D721Med (cell line): ENCODE results near the gene EMC1.

ENCODE experiments used
- DNase-seq: peaks from one replicate; pipeline ENCODE4 v3.0.0; 2011; ENCODE audit warnings: low spot score; ENCODE audit not compliant: insufficient read length
- FAIRE-seq: peaks from 2 replicates; lab custom pipeline; 2011; peaks lifted over from hg19 to GRCh38; lab: Jason Lieb, UNC
- CTCF ChIP-seq: IDR thresholded peaks from 2 replicates; pipeline ENCODE4 v1.5.1; 2012; ENCODE audit warnings: mild to moderate bottlenecking, control low read depth; ENCODE audit not compliant: insufficient read depth; ENCODE audit errors: missing control alignments

The EMC1 gene

GRCh38 chr1:19199969-19200604 is 51.2 kb downstream of the EMC1 start:
- FAIRE-seq (no peak), DNase-seq (no peak)
- TF ChIP-seq CTCF: no peak

- no peak for FAIRE-seq
- DNase-seq: no peak
- TF ChIP-seq CTCF: no peak
Measured at GRCh38 chr1:19199329-19199968, 51.9 kb downstream of the EMC1 start.

GRCh38 chr1:19198820-19199219 is 52.5 kb downstream of the EMC1 start:
- no peak for DNase-seq
- no peak for FAIRE-seq
- no peak for TF ChIP-seq CTCF

- TF ChIP-seq CTCF: no peak
- DNase-seq (no peak), FAIRE-seq (no peak)
Measured at GRCh38 chr1:19197845-19198244, 53.5 kb downstream of the EMC1 start.

GRCh38 chr1:19196331-19196730 is 55.0 kb downstream of the EMC1 start:
- FAIRE-seq (no peak), DNase-seq (no peak)

GRCh38 chr1:19193004-19193403 is 58.3 kb downstream of the EMC1 start:
- no peak for TF ChIP-seq CTCF
- DNase-seq: no peak
- FAIRE-seq: no peak

More at GRCh38 chr1:19196331-19196730, 55.0 kb downstream of the EMC1 start:
- no peak for TF ChIP-seq CTCF

- no peak for TF ChIP-seq CTCF
- DNase-seq (no peak), FAIRE-seq (no peak)
Measured at GRCh38 chr1:19191811-19192210, 59.5 kb downstream of the EMC1 start.
